Measurements from ENCODE around the gene TTC21B.
"Not testable (repeated sequence)": the region's sequence is repeated elsewhere in the genome, so short reads cannot be mapped to it uniquely, and the experiment has no call there.

Gene TTC21B

DNA sequence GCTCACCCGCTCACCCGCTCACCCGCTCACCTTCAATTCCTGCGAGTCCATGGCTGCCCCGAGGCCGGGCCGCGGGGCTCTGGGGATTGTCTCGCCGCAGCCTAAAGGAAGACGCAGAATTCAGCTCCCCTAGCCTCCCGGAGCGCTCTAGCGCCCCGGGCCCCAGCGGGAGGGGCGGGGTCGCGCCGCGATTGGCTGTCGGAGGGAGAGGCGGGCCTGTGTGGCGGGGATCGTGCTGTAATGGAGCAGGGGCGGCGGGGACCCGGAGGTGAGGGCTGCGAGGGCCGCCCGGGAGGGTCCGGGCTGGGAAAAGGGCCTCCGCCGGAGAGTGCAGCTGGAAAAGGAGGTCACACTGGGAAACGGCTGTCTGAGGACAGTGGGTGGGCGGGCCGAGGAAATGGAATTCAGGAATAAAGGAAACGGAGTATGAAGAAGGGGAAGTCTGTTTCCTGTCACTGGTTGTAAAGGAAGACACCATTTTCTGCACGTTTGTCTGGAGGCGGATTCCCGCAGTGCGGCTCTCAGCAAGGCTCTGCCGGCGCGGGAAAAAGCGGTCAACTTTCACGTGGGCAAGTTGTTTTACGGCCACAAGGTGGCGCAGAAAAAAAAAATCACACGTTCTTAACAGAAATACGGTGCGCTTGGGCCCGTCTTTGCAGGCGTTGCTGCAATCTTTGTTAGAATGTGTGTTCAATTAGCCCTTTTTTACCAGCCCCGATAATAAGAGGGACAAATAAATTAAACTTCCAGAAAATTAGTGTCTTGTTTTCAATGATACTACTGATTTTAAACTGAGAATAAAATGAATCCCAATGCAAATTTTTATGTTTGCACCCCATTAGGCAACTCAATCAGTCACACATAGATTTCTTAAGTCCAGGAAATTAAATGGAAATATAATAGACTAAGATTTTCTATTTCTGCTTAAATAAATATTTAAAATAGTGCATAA lies at the start of gene TTC21B:
Gene TTC21B, minus strand, starts transcription at position 122 of the 952 bp plus-strand sequence. Its CDS starts 71 bp downstream, at position 51.
- peak; percentile 85 for DNase-seq (ENCODE audit: low read depth)

- DNase-seq (ENCODE audit: low read depth), result no peak
Observed at GRCh38 chr2:166000401-166000800, 46.8 kb upstream of the TTC21B start.

DNA sequence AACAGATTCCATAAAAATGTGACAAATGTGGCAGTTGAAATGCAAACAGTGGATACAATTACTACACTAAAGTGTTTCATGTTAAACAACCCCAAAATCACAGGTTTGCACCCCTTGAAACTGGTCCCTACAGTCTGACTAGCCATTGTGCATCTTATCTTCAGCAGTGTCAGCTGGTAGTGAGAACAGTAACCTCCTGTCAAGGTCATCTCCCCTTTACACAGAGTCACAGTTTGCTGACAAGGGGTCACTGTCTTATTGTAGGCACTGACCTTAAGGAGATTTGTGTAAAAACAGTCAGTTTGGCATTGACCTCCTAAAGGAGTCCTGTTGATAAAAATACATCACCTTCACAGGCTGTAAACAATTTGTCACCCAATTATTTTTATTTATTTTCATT lies 37.3 kb upstream of the TTC21B start:
- no peak for DNase-seq (ENCODE audit: low read depth)

- no peak for DNase-seq (ENCODE audit: low read depth)
Observed at GRCh38 chr2:165989851-165990250, 36.3 kb upstream of the TTC21B start.

GRCh38 chr2:165985120-165985519 lies 31.5 kb upstream of the TTC21B start:
- DNase-seq (ENCODE audit: low read depth), result no peak

DNA sequence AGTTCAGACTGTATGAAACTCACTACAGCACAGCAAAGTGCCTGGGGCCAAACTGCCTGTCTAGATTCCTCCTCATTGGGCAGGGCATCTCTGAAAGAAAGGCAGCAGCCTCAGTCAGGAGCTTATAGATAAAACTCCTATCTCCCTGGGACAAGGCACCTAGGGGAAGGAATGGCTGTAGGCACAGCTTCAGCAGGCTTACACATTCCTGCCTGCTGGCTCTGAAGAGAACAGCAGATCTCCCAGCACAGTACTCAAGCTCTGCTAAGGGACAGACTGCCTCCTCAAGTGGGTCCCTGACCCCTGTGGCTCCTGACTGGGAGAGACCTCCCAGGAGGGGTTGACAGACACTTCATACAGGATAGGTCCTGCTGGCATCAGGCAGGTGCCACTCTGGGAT lies 18.6 kb upstream of the TTC21B start:
- DNase-seq (ENCODE audit: low read depth), result not testable (repeated sequence)

- DNase-seq (ENCODE audit: low read depth), result no peak
Observed at GRCh38 chr2:165970663-165971062, 17.1 kb upstream of the TTC21B start.

DNA sequence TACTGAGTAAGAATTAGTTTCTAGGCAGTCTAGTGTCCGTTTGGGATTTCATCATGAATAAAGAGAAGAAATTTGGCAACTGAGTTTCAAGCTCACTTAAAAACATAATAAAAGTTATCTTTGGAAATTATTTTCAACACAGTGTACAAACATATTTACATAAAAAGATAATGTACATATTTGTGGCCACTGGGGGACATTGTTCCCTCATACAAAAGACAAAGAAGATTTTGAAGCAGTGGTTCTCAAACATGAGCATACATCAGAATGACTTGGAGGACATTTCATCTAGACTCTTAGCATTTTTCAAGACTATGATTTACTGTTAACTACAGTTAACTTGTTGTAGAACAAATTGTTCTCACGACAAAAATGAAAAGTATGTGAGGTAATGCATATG lies 15.7 kb upstream of the TTC21B start:
- DNase-seq (ENCODE audit: low read depth), result no peak

- no peak for DNase-seq (ENCODE audit: low read depth)
Observed at GRCh38 chr2:165967746-165968145, 14.2 kb upstream of the TTC21B start.

DNA sequence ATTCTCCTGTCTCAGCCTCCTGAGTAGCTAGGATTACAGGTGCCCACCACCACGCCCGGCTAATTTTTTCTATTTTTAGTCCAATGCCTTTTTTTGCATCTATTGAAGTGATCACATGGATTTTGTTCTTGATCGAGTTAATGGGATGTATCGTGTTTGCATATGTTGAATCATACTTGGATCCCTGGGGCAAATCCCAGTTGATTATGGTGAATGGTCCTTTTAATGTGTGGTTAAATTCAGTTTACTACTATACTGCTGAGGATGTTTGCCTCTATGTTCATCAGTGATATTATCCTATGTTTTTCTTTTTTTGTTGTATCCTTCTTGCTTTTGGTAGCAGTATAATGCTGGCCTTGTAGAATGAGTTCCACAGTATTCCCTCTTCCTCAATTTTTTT lies 8.2 kb upstream of the TTC21B start:
- no peak for DNase-seq (ENCODE audit: low read depth)

DNA sequence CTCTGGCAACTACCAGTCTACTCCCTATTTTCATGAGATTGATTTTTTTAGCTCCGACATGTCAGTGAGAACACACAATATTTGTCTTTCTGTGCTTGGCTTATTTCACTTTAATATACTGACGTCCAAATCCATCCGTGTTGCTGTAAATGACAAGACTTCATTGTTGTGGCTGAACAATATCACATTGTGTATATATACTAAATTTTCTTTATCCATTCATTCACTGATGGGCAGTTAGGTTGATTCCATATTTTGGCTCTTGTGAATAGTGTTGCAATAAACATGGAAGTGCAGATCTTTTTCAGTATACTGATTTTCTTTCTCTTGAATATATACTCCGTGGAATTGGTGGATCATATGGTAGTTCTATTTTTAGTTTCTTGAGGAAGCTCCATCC lies 5.8 kb upstream of the TTC21B start:
- no peak for DNase-seq (ENCODE audit: low read depth)

- no peak for DNase-seq (ENCODE audit: low read depth)
Observed at GRCh38 chr2:165958313-165958960, 4.9 kb upstream of the TTC21B start.

DNA sequence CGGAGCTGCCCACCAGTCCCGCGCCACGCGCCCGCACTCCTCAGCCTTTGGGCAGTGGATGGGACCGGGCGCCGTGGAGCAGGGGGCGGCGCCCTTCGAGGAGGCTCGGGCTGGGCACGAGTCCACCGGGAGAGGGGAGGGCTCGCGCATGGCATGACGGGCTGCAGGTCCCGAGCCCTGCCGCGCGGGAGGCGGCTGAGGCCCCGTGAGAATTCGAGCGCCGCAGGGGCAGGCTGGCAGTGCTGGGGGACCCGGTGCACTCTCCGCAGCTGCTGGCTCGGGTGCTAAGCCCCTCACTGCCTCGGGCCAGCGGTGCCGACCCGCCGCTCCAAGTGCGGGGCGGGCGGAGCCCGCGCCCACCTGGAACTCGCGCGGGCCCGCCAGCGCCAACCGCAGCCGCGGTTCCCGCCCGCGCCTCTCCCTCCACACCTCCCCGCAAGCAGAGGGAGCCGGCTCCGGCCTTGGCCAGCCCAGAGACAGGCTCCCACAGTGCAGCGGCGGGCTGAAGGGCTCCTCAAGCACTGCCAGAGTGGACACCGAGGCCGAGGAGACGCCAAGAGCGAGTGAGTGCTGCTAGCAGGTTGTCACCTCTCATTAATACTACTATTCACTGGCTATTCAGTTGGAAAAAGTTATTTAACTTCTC lies 3.6 kb upstream of the TTC21B start:
- DNase-seq (ENCODE audit: low read depth), result no peak

GRCh38 chr2:165953306-165953654 lies 296 bp downstream of the TTC21B start:
- DNase-seq (ENCODE audit: low read depth), result no peak

DNA sequence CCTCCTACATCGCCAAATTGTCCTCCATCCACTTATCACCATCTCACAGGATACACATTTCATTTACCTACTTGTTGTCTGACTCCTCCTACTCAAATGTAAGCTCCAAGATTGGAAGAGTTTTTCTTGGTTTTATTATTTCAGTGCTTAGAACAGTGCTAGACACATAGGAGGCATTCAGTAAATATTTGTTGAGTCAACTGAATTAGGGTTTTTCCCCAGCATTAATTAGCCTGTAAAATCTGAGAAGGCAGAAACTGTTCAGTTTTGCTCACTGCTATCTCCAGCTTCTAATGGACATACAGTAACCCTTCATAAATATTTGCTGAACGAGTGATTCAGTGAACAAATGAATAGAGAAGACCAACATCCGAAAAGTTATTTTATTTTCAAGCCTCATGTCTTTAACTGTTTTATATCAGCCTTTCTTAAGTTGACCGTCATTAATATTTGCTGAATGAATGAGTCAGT lies 800 bp downstream of the TTC21B start:
- DNase-seq (ENCODE audit: low read depth), result no peak

GRCh38 chr2:165952085-165952484 lies 1.5 kb downstream of the TTC21B start:
- DNase-seq (ENCODE audit: low read depth), result no peak

GRCh38 chr2:165950438-165950837 lies 3.1 kb downstream of the TTC21B start:
- no peak for DNase-seq (ENCODE audit: low read depth)

GRCh38 chr2:165941827-165942226 lies 11.7 kb downstream of the TTC21B start:
- DNase-seq (ENCODE audit: low read depth), result no peak

GRCh38 chr2:165938237-165938636 lies 15.3 kb downstream of the TTC21B start:
- DNase-seq (ENCODE audit: low read depth), result no peak

DNA sequence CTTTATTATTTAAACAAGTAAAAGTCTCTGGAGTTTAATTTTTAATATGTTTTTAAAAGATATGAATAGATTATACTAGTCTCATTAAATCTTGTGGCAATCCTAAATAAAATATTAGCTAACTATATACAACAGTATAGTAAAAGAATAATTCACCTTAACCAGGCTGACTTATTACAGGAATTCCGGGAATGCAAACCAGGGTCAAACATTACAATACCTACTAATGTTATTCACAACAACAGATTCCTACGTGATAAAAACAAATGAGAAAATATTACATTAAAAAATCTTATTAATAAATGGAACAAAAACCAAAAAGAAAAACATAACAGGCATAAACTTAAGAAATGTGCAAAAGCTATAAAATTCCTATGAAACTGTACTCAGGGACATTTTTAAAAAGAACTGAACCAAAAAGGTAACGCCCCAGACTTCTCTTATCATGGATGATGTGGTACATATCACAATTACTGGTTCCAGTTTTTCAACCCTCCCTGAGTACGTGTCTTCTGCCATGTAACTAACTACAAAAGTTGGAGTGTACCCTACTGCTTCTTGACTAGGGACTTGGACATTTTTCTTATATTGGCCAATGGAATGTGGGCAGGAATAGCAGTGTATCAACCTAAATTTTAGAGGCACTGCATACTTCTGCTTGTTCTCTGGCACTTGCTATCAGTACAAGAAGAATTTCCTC lies 20.2 kb downstream of the TTC21B start:
- DNase-seq (ENCODE audit: low read depth), result no peak

DNA sequence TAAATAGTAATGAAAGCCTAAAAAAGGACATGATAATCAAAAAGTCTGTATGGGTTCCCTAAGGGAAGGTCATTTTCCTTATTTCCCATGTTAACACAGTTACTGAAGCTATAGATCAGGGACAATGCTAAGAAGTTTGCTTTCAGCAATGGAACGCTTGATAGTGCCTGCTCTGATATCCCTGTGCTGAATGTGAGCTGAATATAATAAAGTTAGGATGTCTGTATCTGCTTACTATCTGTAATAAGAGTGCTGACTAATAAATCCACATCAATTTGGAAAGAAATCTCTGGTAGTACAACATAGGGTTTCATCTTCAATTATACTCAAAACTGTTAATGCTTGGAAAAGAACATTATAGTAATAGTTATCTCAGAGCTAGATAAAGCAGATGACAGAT lies 25.8 kb downstream of the TTC21B start:
- DNase-seq (ENCODE audit: low read depth), result no peak

DNA sequence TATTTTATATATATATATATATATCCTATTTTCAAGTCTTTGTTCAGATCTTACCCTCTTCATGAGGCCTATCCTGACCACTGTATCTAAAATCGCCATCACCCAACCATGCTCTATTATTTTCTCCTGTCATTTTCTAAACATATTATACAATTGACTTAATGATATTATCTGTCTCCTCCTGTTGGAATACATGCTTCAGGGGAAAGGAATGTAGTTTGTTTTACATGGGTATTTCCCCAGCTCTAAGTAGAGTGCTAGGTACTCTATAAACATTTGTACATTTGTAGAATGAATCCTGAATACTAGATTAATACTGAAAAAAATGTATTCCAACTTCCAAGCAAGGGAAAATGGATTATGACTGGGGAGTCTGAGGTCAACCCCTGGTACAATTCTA lies 26.2 kb downstream of the TTC21B start:
- DNase-seq (ENCODE audit: low read depth), result no peak

Data from stimulated activated CD8-positive, alpha-beta memory T cell treated with anti-CD3 and anti-CD28 coated beads, Interleukin-12 subunit alpha, Interleukin-12 subunit beta, amount 100 ng/mL, for 1 hour (primary cell).